ENCODE data around the gene DPP10.

The DPP10 gene

DNA sequence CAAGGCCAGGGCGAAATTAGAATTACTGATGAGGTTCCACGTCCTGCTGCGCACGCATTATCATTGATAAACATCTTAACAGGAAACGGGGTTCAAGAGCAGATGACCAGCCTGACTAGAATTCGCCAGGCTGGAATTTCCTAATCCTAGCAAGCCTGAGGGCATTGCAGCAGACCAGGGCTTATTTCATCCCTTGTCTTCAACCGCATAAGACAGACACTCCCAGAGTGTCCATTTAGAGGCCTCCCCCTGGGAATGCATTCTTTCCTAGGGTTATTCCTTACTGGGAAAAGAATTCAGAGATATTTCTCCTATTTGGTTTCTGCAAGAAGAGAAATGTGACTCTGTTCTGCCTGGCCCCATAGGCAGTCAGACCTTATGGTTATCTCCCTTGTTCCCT, 486.8 kb downstream of the DPP10 start:
- TF ChIP-seq, protein P1, sequence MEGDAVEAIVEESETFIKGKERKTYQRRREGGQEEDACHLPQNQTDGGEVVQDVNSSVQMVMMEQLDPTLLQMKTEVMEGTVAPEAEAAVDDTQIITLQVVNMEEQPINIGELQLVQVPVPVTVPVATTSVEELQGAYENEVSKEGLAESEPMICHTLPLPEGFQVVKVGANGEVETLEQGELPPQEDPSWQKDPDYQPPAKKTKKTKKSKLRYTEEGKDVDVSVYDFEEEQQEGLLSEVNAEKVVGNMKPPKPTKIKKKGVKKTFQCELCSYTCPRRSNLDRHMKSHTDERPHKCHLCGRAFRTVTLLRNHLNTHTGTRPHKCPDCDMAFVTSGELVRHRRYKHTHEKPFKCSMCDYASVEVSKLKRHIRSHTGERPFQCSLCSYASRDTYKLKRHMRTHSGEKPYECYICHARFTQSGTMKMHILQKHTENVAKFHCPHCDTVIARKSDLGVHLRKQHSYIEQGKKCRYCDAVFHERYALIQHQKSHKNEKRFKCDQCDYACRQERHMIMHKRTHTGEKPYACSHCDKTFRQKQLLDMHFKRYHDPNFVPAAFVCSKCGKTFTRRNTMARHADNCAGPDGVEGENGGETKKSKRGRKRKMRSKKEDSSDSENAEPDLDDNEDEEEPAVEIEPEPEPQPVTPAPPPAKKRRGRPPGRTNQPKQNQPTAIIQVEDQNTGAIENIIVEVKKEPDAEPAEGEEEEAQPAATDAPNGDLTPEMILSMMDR (conservative IDR thresholded peaks at IDR 0.05; ENCODE audit: low read length), result no peak
- no peak for DNase-seq (ENCODE audit: low read depth)

DNA sequence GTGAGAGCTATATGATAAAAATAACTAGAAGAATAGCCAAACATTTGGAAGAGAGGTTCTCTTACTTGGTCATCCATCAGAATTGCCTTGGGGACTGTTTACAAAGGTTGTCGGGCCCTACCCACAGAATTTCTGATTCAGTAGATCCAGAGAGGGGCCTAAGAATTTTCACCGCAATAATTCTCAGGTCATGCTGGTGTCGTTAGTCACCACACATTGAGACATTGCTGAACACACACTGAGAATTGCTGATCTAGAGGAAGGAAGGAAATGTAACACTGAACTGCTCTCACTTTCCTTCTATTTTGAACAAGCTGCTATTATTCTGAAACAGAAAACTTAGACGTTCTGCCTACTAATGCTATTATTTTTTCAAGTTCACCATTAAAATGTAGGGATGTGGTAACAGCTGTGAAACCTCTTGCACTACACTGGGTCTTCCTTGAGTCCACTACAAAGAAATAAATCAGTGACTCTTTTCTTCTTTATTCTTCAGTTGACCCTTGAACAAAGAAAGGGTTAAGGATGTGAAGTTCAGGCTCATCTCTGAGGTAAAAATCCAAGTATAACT, 491.3 kb downstream of the DPP10 start:
- no peak overlapping the region for H3K4me3 ChIP-seq (ENCODE audit: low read length)
- TF ChIP-seq, protein P1 (conservative IDR thresholded peaks at IDR 0.05; ENCODE audit: low read length), result no peak
- DNase-seq (ENCODE audit: low read depth), result no peak

More for the DNA sequence above, 486.8 kb downstream of the DPP10 start:
- no peak overlapping the region for H3K4me3 ChIP-seq (ENCODE audit: low read length)

DNA sequence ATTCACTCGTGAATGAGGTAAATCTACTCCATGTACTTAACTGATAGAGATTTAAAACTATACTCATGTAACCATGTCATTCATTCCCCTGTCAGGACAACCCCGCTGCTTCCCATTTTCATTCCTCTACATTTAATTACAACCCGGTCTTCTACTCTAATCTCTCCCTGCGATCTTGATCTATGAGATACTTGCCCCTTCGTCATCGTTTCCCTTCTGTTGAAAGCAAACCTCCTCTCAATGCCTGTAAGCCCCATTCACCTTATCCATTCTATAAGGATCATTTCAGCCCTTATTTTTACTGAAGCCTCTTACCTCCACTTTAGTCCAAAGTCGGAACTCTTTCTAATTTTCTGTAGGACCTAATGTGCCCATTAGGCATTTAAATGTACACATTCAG, 492.6 kb downstream of the DPP10 start:
- TF ChIP-seq, protein P1 (conservative IDR thresholded peaks at IDR 0.05; ENCODE audit: low read length), result no peak
- DNase-seq (ENCODE audit: low read depth), result no peak
- no peak overlapping the region for H3K4me3 ChIP-seq (ENCODE audit: low read length)

DNA sequence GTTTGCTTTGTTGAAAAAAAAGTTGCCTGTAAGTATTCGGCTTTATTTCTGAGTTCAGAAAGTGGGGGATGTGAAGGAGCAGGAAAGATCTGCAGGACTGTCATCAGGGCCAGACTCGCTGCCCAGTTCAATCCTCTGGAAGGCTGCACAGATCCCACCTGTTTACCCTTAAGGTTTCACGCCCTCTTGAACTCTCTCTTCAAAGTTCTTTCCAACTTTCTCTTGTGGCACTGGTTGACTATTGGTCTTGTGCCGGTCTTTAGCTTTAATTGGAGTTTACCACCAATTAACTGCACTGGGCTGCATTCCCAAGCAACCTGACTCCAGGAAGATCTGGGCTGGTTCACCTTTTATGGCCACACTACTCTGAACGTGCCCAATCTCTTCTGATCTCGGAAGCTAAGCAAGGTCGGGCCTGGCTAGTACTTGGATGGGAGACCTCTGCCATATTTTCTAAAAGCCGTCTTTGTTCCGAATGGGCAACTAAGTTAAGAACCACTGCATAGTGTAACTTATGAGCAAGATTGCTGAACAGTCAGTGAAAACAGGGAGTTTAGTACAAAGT, 495.0 kb downstream of the DPP10 start:
- TF ChIP-seq, protein P1 (conservative IDR thresholded peaks at IDR 0.05; ENCODE audit: low read length), result no peak
- no peak overlapping the region for H3K4me3 ChIP-seq (ENCODE audit: low read length)
- no peak for DNase-seq (ENCODE audit: low read depth)

DNA sequence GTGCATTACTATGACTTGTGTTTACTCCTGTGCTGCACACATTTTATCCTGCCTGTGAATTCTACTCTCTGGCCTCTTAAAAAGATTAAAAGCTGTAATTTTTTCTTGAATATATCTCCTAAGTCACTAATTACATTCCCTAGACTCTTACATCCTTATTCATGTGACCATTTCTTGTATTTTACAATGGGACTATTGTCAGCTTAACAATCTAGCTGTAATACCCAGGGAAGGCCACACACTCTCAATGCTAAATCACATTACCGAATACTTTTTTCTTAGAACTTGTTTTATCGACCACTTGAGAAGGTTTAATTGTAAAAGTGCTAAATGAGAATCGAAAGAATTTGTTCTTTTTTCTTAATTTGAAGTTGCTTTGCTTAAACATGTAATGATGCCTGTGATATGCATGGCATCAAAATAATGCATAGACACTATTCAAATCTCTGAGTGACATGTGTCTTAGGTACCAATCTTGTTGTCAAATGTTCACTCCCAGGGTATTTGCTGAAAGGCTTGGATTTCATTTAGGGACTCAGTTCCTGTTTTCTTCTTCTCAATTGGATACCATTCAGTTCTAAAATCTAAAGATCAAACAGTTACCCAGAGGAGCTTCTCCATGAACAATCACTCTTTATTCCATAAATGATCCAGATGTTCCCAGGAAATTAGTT, 498.5 kb downstream of the DPP10 start:
- H3K4me3 ChIP-seq (ENCODE audit: low read length), result no peak overlapping the region
- no peak for DNase-seq (ENCODE audit: low read depth)
- TF ChIP-seq, protein P1 (conservative IDR thresholded peaks at IDR 0.05; ENCODE audit: low read length), result no peak

DNA sequence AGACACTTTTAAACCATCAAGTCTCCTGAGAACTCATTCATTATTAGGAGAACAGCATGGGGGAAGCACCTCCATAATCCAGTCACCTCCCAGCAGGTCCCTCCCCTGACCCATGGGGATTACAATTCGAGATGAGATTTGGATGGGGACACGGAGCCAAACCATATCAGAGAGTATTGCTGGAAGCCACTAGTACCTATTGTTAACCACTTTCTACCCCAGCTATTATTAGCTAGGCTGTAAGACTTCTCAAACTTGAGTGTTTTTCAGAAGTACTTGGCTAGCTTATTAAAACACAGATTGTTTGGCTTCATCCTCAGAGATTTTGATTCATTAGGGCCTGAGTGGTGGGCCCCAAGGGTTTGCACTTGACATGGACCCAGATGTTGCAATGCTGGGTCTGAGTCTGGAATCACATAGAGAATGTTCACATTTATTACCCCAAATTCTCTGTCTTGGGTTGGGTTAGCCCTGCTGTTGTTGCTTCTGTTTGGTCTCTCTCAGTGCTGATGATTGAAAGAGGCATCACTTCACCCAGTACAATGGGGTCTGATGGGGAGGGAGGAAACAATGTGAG, 506.9 kb downstream of the DPP10 start:
- no peak overlapping the region for H3K4me3 ChIP-seq (ENCODE audit: low read length)
- TF ChIP-seq, protein P1 (conservative IDR thresholded peaks at IDR 0.05; ENCODE audit: low read length), result no peak
- DNase-seq (ENCODE audit: low read depth), result no peak
